Left lung (tissue), 10 donors: ENCODE measurements around the gene MOB2. TPM values are rescaled to one million over a fixed set of nuclear protein-coding genes. Genes with fewer than 3 reads are reported as not detected.

Source experiments
- ATAC-seq: fragments of 200-7000 bp; cut with Tn5 transposase; one replicate; pipeline ENCODE4 v1.9.1; 2020; ENCODE audit warnings: moderate library complexity
- DNase-seq, 4 donors: peaks; one replicate each; pipeline ENCODE4 v3.0.0-alpha.2; 2013 to 2020
- H3K27ac ChIP-seq, 2 donors: fragments of 200-600 bp; sonication (generic) in 1 of 2; one replicate each; pipeline versions ENCODE4 v1.5.0 to v1.8.0; 2020 to 2021
- H3K27me3 ChIP-seq, 2 donors: fragments of 200-600 bp; sonication (generic) in 1 of 2; one replicate each; pipeline versions ENCODE4 v1.5.0 to v1.8.0; 2020 to 2021
- H3K36me3 ChIP-seq, 2 donors: fragments of 200-600 bp; sonication (generic) in 1 of 2; one replicate each; pipeline versions ENCODE4 v1.5.0 to v1.8.0; 2020 to 2021
- H3K4me1 ChIP-seq, 2 donors: fragments of 200-600 bp; one replicate each; pipeline ENCODE4 v1.8.0; 2021
- H3K4me3 ChIP-seq, 2 donors: fragments of 200-600 bp; sonication (generic) in 1 of 2; one replicate each; pipeline versions ENCODE4 v1.5.0 to v1.8.0; 2020 to 2021; ENCODE audit warnings: mild to moderate bottlenecking in 1 of 2
- H3K9me3 ChIP-seq, 2 donors: fragments of 200-600 bp; sonication (generic) in 1 of 2; one replicate each; pipeline versions ENCODE4 v1.5.0 to v1.8.0; 2020 to 2021
- CTCF ChIP-seq, 2 donors: fragments of 200-600 bp; sonication (generic) in 1 of 2; IDR thresholded peaks; one replicate each; pipeline versions ENCODE4 v1.5.0 to v1.8.0; 2021; ENCODE audit warnings: antibody characterized with exemption in 2 of 2
- intact Hi-C, 2 donors: fragments of 100-400 bp; cut with DNase I; formaldehyde crosslinking; loops; one replicate each; pipeline versions ENCODE4 v1.11.2 to v1.14.2; 2022
- polyA plus RNA-seq, 6 donors: library from polyadenylated mRNA; unstranded; fragments of 120-200 nt; gene quantifications; one replicate each; pipeline ENCODE4 v1.2.1, GENCODE V29; 2013; ENCODE audit not compliant: insufficient read length in 6 of 6
- total RNA-seq, 2 donors: library from RNA; stranded (reverse); fragmentation: NEBNext Ultra II Directional; extraction: Animal tissue kit (Norgen Biotek cat#: 25700); gene quantifications; one replicate each; pipeline ENCODE4 v1.2.1, GENCODE V29; 2021
- donor health status: DM: no; HTN: yes; CAD: no.
- donor health status: DM: no; HTN: no; CAD: no.

Gene MOB2
- total and polyA plus RNA-seq, 8 donors: 36.1 to 41.3 (median 37.3) TPM

- Histone ChIP-seq H3K4me1 (peaks cover 3 to 21% of the 10 kb centered on the region in 2 donors), H3K4me3 (no peak overlapping the region), H3K36me3 (peaks cover 0 to 8% of the 10 kb centered on the region in 2 donors), H3K27me3 (no peaks in the 10 kb centered on the region), H3K9me3 (peaks cover 0 to 5% of the 10 kb centered on the region in 2 donors), H3K27ac (no peak overlapping the region)
- intact Hi-C loops: no loop called here
- TF ChIP-seq CTCF (IDR thresholded peaks at IDR 0.05): no peak
- ATAC-seq: no peak
- no peak for DNase-seq
Measured at GRCh38 chr11:1463056-1463455, 23.5 kb downstream of the MOB2 start.

- ATAC-seq: no peak
- Histone ChIP-seq H3K4me3 (no peak overlapping the region), H3K9me3 (peaks cover 0 to 5% of the 10 kb centered on the region in 2 donors), H3K27me3 (no peaks in the 10 kb centered on the region), H3K27ac (no peak overlapping the region), H3K36me3 (peaks cover 0 to 7% of the 10 kb centered on the region in 2 donors), H3K4me1 (peaks cover 3 to 25% of the 10 kb centered on the region in 2 donors)
- DNase-seq: no peak
- TF ChIP-seq CTCF (IDR thresholded peaks at IDR 0.05): no peak
- intact Hi-C loops: no loop called here
Measured at GRCh38 chr11:1462698-1462975, 23.9 kb downstream of the MOB2 start.

GRCh38 chr11:1461826-1462697, 24.5 kb downstream of the MOB2 start:
- H3K27ac ChIP-seq: no peak overlapping the region
- intact Hi-C loops: no loop called here
- peaks cover 3 to 25% of the 10 kb centered on the region in 2 donors for H3K4me1 ChIP-seq
- DNase-seq (no peak), ATAC-seq (no peak)
- H3K4me3 ChIP-seq: no peak overlapping the region
- H3K36me3 ChIP-seq: peaks cover 0 to 7% of the 10 kb centered on the region in 2 donors
- H3K27me3 ChIP-seq: no peaks in the 10 kb centered on the region
- peaks cover 0 to 5% of the 10 kb centered on the region in 2 donors for H3K9me3 ChIP-seq
- no peak for TF ChIP-seq CTCF (IDR thresholded peaks at IDR 0.05)

GRCh38 chr11:1460986-1461825, 25.4 kb downstream of the MOB2 start:
- H3K4me3 ChIP-seq: no peak overlapping the region
- H3K36me3 ChIP-seq: peaks cover 0 to 7% of the 10 kb centered on the region in 2 donors
- H3K27me3 ChIP-seq: no peaks in the 10 kb centered on the region
- H3K9me3 ChIP-seq: peaks cover 0 to 5% of the 10 kb centered on the region in 2 donors
- no peak for ATAC-seq
- TF ChIP-seq CTCF (IDR thresholded peaks at IDR 0.05): no peak
- H3K4me1 ChIP-seq: peaks cover 3 to 25% of the 10 kb centered on the region in 2 donors
- H3K27ac ChIP-seq: peak overlapping the region in 1 of 2 donors; percentile 7
- DNase-seq: no peak
- intact Hi-C loops: no loop called here
